HG03097 (cell line): ENCODE results near the gene LPIN1.
"Not testable (repeated sequence)": the region's sequence is repeated elsewhere in the genome, so short reads cannot be mapped to it uniquely, and the experiment has no call there.

Experiments used
- ATAC-seq: cut with Tn5 transposase; IDR thresholded peaks from one replicate; pipeline ENCODE4 v1.9.1; 2021; ENCODE audit not compliant: unreplicated experiment, low FRiP score

Gene LPIN1

GRCh38 chr2:11759182-11759975 lies 12.9 kb downstream of the LPIN1 start:
- not testable (repeated sequence) for ATAC-seq

GRCh38 chr2:11761259-11761658 lies 14.8 kb downstream of the LPIN1 start:
- ATAC-seq = no peak

- no peak for ATAC-seq
Measured at GRCh38 chr2:11762031-11762430, 15.6 kb downstream of the LPIN1 start.

DNA sequence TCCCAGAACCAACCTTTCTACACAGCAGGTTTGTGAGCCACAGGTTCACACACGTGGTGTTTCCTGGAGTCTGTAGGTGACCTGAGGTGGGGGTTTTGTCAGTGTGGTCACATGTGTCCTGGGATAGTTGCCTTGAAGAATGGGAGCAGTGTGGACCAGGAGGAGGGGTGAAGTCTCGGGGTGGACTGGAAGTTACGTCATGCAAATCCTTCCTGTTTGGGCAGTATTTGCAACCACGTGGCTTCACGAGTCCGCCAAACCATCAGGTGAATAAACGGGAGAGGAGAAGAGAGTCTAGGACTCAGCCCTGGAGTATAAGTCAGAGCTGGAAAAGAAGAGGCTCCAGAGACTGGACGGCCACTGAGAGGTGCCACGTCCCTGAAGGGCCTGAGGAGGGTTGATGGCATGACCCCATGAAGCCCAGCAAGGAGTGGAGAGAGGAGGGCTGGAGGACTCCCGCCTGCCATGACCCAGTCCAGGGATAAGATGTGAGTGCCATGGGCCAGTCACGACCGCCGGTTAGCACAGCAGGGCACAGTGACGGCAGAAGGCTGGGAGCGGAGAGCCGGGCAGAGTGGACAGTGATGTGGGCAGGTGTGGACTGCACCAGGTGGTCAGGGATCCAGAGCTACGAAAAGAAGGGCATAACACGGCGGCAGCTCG lies 16.5 kb downstream of the LPIN1 start:
- no peak for ATAC-seq

DNA sequence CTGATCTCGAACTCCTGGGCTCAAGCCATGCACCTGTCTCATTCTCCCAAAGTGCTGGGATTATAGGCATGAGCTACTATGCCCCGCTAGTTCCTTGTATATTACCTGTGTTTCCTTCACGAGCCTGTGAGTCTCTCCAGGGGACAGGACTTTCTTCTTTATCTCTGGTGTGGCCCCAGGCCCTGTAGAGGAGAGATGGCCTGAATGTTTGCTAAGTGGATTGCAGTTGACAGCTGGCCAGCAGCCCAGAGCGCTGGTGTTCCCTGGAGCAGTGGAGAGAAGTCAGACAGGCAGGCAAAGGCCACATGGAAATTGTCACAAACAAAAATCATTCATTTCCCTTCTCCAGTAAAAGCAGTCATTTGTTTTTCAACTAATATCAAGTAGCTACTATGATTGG lies 17.9 kb downstream of the LPIN1 start:
- no peak for ATAC-seq

DNA sequence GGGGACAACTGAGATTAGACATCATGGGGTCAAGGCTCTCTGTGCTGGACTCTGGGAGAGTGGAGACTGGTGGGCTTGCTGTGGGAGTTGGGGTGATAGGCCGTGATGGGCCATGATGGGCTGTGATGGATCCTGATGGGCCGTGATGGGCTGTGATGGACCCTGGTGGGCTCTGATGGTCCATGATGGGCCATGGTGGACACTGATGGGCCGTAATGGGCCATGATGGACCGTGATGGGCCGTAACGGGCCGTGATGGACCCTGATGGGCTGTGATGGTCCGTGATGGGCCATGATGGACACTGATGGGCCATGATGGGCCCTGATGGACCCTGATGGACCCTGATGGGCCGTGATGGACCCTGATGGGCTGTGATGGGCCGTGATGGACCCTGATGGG lies 18.5 kb downstream of the LPIN1 start:
- ATAC-seq = no peak

DNA sequence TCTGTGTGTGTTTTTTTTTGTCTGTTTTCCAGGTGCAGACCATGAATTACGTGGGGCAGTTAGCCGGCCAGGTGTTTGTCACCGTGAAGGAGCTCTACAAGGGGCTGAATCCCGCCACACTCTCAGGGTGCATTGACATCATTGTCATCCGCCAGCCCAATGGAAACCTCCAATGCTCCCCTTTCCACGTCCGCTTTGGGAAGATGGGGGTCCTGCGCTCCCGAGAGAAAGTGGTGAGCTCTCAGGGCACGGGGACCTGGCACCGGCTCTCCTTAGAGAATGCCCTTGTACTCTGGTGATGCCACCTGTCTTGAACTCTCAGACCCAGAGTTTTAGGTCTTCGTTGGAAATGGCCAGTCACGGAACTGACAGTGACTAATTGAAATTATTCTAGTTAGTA lies 19.1 kb downstream of the LPIN1 start:
- no peak for ATAC-seq

- ATAC-seq = no peak
Measured at GRCh38 chr2:11766016-11766415, 19.6 kb downstream of the LPIN1 start.

- ATAC-seq = no peak
Measured at GRCh38 chr2:11767779-11768178, 21.3 kb downstream of the LPIN1 start.

DNA sequence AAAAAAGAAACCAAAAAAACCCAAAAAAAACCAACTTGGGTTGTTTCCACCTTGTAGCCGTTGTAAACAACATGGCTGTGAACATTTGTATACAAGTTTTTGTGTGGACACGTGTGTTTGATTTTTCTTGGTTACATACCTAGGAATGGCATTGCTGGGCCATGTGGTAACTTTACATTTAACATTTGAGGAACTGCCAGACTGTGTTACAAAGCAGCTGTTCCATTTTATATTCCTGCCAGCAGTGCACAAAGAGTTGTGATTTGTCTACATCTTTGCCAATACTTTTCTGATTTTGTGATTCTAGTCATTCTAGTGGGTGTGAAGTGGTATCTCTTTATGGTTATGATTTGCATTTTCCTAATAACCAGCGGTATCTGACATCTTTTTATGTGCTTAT lies 22.5 kb downstream of the LPIN1 start:
- ATAC-seq = no peak

GRCh38 chr2:11769516-11769915 lies 23.1 kb downstream of the LPIN1 start:
- ATAC-seq = no peak

- ATAC-seq = no peak
Measured at GRCh38 chr2:11770531-11771188, 24.2 kb downstream of the LPIN1 start.

DNA sequence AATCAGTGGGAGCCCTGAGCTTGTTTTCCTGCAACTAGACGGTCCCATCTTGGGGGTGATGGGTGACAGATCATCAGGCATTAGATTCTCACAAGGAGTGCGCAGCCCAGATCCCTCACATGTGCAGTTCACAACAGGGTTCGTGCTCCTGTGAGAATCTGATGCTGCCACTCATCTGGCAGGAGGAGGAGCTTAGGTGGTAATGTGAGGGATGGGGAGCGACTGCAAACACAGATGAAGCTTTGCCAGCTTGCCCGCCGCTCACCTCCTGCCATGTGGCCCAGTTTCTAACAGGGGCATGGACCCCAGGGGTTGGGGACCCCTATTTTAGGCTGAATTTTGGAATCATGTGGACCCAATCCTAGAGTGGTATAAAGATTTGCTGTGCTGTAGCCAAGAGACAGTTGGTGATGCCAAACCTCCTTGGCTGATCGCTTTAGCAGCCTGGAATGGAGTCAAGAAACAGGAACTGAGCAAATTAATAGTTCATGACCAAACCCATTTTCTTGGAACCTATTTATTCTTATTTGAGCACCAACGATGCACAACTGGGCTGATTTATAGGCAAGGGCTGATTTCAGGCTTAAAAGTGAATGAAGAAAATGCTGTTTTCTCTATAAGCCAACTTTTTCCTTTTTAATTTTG lies 25.7 kb downstream of the LPIN1 start:
- ATAC-seq = no peak

GRCh38 chr2:11773111-11773510 lies 26.7 kb downstream of the LPIN1 start:
- no peak for ATAC-seq

DNA sequence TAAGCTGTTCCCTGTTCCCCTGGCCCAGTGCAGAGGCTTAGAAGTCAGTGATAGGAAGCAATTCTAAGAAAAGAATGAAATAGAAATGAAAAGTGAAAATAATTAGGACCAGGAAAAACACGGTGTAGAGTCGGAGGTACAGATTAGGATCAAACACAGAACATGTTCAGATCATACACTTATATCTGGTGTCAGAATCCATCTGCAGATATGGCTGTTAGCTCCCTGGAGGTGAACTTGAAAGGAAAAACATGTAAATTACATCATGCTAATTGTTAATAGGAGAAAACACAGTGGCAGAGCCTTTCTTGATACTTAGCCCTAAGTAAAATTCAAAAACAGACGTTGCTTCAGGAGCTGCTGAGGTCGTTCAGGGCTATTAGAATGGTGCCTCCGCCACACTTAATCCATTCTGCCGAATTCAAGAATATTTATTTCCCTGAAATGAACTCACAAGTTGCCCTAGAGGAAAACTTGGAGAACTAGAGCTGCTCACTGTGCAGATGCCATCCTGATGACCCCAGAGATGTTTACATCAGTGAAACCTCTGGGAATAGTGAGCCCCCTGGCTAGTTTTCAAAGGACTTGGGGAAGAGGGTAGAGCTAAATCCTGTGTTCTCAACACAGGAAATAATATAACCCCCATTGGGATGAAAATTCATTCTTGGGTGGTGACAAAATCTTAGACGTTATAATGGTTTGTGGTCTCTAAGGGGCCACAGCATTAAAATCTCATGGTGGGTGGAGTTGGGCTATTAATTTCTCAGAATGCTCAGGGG lies 27.5 kb downstream of the LPIN1 start:
- no peak for ATAC-seq

- no peak for ATAC-seq
Measured at GRCh38 chr2:11774600-11774999, 28.2 kb downstream of the LPIN1 start.

GRCh38 chr2:11775384-11775783 lies 29.0 kb downstream of the LPIN1 start:
- ATAC-seq = peak; percentile 74

DNA sequence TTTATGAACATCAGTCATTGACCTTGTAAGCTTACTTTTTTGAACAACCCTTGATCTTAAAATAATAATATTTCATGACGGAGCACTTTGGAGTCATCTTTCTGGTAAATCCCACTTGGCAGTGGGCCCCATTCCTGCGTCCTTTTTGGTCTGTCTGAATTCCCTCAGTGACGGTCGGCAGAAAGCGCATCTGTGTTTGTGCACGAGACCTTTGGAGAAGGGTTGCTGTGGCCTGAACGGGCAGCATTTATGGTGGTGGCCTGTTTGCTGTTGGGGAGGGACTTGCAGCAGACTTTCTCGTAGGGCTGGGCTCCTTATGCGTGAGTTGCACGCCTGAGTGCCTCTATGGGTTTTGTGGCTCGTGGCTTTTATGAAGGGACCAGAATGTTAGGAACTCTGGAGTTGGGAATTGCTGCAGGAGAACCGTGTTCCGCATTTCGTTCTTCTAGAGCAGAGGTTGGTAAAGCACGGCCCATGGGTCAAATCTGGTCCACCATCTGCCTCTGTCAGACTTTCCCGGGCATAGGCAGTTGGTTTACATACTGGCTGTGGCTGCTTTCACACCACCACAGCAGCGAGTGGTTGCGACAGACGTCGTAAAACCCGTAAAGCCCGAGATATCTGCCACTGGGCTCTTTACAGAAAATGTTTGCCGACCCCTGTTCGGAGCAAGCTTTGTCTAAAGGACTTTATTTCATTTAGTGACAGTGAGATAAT lies 30.8 kb downstream of the LPIN1 start:
- no peak for ATAC-seq

- ATAC-seq = no peak
Measured at GRCh38 chr2:11777886-11778415, 31.5 kb downstream of the LPIN1 start.

GRCh38 chr2:11778416-11778815 lies 32.0 kb downstream of the LPIN1 start:
- no peak for ATAC-seq
